Measurements from ENCODE around the gene TRAPPC5. TPM values are rescaled to one million over a fixed set of nuclear protein-coding genes. Genes with fewer than 3 reads are reported as not detected.

The TRAPPC5 gene
- total and polyA plus RNA-seq, 4 donors: 29.8 to 224 (median 125) TPM

DNA sequence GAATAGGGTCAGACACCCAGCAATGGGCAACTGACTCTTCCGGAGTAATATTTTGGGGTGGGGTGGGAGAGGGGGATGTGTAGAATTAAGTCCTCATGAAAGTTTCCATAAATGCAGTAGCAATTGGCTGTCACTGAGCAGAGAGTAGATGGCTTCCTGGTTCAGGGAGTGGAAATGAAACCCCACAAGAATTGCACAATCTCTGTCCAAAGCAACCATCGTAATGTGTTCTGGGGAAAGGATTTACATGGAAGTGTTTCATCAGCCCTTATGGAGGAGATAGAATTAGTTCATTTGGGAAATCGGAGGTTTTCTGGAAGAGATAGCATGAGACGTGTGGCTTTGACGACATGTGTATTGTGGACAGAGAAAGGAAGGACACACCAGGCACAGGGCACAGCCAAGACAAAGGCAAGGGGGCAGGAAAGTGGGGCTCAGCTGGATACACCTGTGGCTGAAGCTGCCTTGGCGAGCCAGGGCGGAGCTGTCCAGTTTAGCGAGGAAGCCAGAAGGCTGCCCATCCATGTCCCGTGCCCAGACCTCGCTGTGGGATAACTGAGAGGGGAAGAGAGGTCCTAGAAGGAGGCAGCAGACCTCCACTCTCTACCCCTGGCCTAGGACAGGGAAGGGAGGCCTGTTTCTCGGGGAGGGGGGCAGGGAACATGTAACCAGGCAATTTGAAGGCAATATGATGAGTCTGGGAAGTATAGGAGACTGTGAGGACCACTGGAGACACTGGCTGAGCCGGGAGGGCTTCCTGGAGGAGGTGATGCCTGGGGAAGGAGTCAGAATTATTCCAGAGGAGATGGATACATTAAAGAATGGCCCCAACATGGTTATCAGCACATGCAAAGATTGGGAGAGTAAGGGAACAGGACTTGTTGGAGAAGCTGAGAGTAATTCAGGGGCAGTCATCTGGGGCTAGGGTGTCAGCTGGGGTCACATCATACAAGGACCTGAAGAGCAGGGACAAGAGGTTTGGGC, 53.9 kb downstream of the TRAPPC5 start:
- WGBS, 2 donors: 40 to 45% methylated on average over 12 of the region's 12 CpGs
- no peaks in the 10 kb centered on the region for H3K36me3 ChIP-seq (ENCODE audit: control insufficient read depth in 4 of 4, insufficient read depth in 4 of 4, low read length in 4 of 4)
- H3K27ac ChIP-seq (ENCODE audit: low read depth in 1 of 2, low read length in 1 of 2): no peak overlapping the region
- H3K27me3 ChIP-seq (ENCODE audit: control insufficient read depth in 3 of 3, insufficient read depth in 3 of 3, low read length in 2 of 3): peaks cover 0 to 29% (median 15%) of the 10 kb centered on the region in 3 donors
- ATAC-seq (ENCODE audit: insufficient read depth, low FRiP score) (peak; percentile 56), DNase-seq (peak in 2 of 3 donors; percentile 8 to 35)
- H3K9ac ChIP-seq (ENCODE audit: insufficient read depth in 1 of 2, low read length in 2 of 2): no peak overlapping the region
- H3K4me1 ChIP-seq (ENCODE audit: control insufficient read depth in 5 of 5, insufficient read depth in 5 of 5, low read length in 5 of 5): peaks cover 0 to 8% (median 0%) of the 10 kb centered on the region in 5 donors
- no peak overlapping the region for H3K4me3 ChIP-seq
- peaks cover 0 to 3% (median 0%) of the 10 kb centered on the region in 4 donors for H3K9me3 ChIP-seq (ENCODE audit: control insufficient read depth in 4 of 4, insufficient read depth in 3 of 4, low read length in 3 of 4)
- TF ChIP-seq, protein P1, sequence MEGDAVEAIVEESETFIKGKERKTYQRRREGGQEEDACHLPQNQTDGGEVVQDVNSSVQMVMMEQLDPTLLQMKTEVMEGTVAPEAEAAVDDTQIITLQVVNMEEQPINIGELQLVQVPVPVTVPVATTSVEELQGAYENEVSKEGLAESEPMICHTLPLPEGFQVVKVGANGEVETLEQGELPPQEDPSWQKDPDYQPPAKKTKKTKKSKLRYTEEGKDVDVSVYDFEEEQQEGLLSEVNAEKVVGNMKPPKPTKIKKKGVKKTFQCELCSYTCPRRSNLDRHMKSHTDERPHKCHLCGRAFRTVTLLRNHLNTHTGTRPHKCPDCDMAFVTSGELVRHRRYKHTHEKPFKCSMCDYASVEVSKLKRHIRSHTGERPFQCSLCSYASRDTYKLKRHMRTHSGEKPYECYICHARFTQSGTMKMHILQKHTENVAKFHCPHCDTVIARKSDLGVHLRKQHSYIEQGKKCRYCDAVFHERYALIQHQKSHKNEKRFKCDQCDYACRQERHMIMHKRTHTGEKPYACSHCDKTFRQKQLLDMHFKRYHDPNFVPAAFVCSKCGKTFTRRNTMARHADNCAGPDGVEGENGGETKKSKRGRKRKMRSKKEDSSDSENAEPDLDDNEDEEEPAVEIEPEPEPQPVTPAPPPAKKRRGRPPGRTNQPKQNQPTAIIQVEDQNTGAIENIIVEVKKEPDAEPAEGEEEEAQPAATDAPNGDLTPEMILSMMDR (IDR thresholded peaks at IDR 0.05; ENCODE audit: control extremely low read depth, extremely low read depth): no peak

- DNase-seq (no peak), ATAC-seq (ENCODE audit: insufficient read depth, low FRiP score) (no peak)
- H3K9ac ChIP-seq (ENCODE audit: insufficient read depth in 1 of 2, low read length in 2 of 2): no peak overlapping the region
- WGBS, 2 donors: 63 to 78% methylated on average over 1 of the region's 1 CpG
- no peak overlapping the region for H3K4me3 ChIP-seq
- no peaks in the 10 kb centered on the region for H3K36me3 ChIP-seq (ENCODE audit: control insufficient read depth in 4 of 4, insufficient read depth in 4 of 4, low read length in 4 of 4)
- H3K27ac ChIP-seq (ENCODE audit: low read depth in 1 of 2, low read length in 1 of 2): no peak overlapping the region
- peaks cover 0 to 2% (median 0%) of the 10 kb centered on the region in 4 donors for H3K9me3 ChIP-seq (ENCODE audit: control insufficient read depth in 4 of 4, insufficient read depth in 3 of 4, low read length in 3 of 4)
- no peaks in the 10 kb centered on the region for H3K4me1 ChIP-seq (ENCODE audit: control insufficient read depth in 5 of 5, insufficient read depth in 5 of 5, low read length in 5 of 5)
- peaks cover 0 to 18% (median 11%) of the 10 kb centered on the region in 3 donors for H3K27me3 ChIP-seq (ENCODE audit: control insufficient read depth in 3 of 3, insufficient read depth in 3 of 3, low read length in 2 of 3)
- TF ChIP-seq, protein P1 (IDR thresholded peaks at IDR 0.05; ENCODE audit: control extremely low read depth, extremely low read depth): no peak
Measured at GRCh38 chr19:7736148-7736547, 55.5 kb downstream of the TRAPPC5 start.

GRCh38 chr19:7737215-7737614, 56.6 kb downstream of the TRAPPC5 start:
- H3K9ac ChIP-seq (ENCODE audit: insufficient read depth in 1 of 2, low read length in 2 of 2): no peak overlapping the region
- ATAC-seq (ENCODE audit: insufficient read depth, low FRiP score) (no peak), DNase-seq (no peak)
- peaks cover 0 to 2% (median 0%) of the 10 kb centered on the region in 4 donors for H3K9me3 ChIP-seq (ENCODE audit: control insufficient read depth in 4 of 4, insufficient read depth in 3 of 4, low read length in 3 of 4)
- 87 to 88% methylated on average over 11 of the region's 11 CpGs for WGBS, 2 donors
- TF ChIP-seq, protein P1 (IDR thresholded peaks at IDR 0.05; ENCODE audit: control extremely low read depth, extremely low read depth): no peak
- no peak overlapping the region for H3K27ac ChIP-seq (ENCODE audit: low read depth in 1 of 2, low read length in 1 of 2)
- peaks cover 0 to 8% (median 3%) of the 10 kb centered on the region in 3 donors for H3K27me3 ChIP-seq (ENCODE audit: control insufficient read depth in 3 of 3, insufficient read depth in 3 of 3, low read length in 2 of 3)
- H3K4me1 ChIP-seq (ENCODE audit: control insufficient read depth in 5 of 5, insufficient read depth in 5 of 5, low read length in 5 of 5): no peaks in the 10 kb centered on the region
- H3K36me3 ChIP-seq (ENCODE audit: control insufficient read depth in 4 of 4, insufficient read depth in 4 of 4, low read length in 4 of 4): no peaks in the 10 kb centered on the region
- H3K4me3 ChIP-seq: no peak overlapping the region

Other genes with a start within 250 kb of the TRAPPC5 start
- 10 to 100 TPM in 1 of 2 donors, 1 to 10 TPM in 1; 4.1 to 10.3 TPM for gene PEX11G, start 191.8 kb upstream of the TRAPPC5 start, total RNA-seq
- 10 to 100 TPM in 1 of 2 donors, 1 to 10 TPM in 1; 4.7 to 11.1 TPM for gene PEX11G, start 191.8 kb upstream of the TRAPPC5 start, polyA plus RNA-seq
- 10 to 100 TPM; 25.2 to 44.1 TPM for gene ZNF358, start 164.7 kb upstream of the TRAPPC5 start, total RNA-seq
- 10 to 100 TPM; 24.2 to 71.8 TPM for gene ZNF358, start 164.7 kb upstream of the TRAPPC5 start, polyA plus RNA-seq
- 10 to 100 TPM; 11.6 to 65.3 TPM for gene MCOLN1, start 158.2 kb upstream of the TRAPPC5 start, total RNA-seq
- 10 to 100 TPM; 54.4 to 68.1 TPM for gene MCOLN1, start 158.2 kb upstream of the TRAPPC5 start, polyA plus RNA-seq
- 100 to 1,000 TPM in 1 of 2 donors, 10 to 100 TPM in 1; 41.8 to 267 TPM for gene PNPLA6, start 145.1 kb upstream of the TRAPPC5 start, total RNA-seq
- 100 to 1,000 TPM in 1 of 2 donors, 10 to 100 TPM in 1; 89.9 to 154 TPM for gene PNPLA6, start 145.1 kb upstream of the TRAPPC5 start, polyA plus RNA-seq
- 10 to 100 TPM; 18.3 to 30.4 TPM for gene CAMSAP3, start 85.0 kb upstream of the TRAPPC5 start, total RNA-seq
- 10 to 100 TPM in 1 of 2 donors, 1 to 10 TPM in 1; 9.2 to 20.0 TPM for gene CAMSAP3, start 85.0 kb upstream of the TRAPPC5 start, polyA plus RNA-seq
- gene XAB2, start 51.3 kb upstream of the TRAPPC5 start, total RNA-seq: 10 to 100 TPM; 37.2 to 41.4 TPM
- 10 to 100 TPM; 34.1 to 48.3 TPM for gene XAB2, start 51.3 kb upstream of the TRAPPC5 start, polyA plus RNA-seq
- 100 to 1,000 TPM in 1 of 2 donors, 10 to 100 TPM in 1; 26.9 to 116 TPM for gene PET100, start 51.0 kb upstream of the TRAPPC5 start, total RNA-seq
- gene PET100, start 51.0 kb upstream of the TRAPPC5 start, polyA plus RNA-seq: 100 to 1,000 TPM in 1 of 2 donors, 10 to 100 TPM in 1; 60.5 to 383 TPM
- 1 to 10 TPM in 1 of 2 donors, under 1 TPM in 1; 0.60 to 2.1 TPM for gene PCP2, start 47.1 kb upstream of the TRAPPC5 start, total RNA-seq
- 1 to 10 TPM; 1.8 to 4.4 TPM for gene PCP2, start 47.1 kb upstream of the TRAPPC5 start, polyA plus RNA-seq
- 100 to 1,000 TPM in 1 of 2 donors, 10 to 100 TPM in 1; 80.3 to 248 TPM for gene STXBP2, start 43.7 kb upstream of the TRAPPC5 start, total RNA-seq
- gene STXBP2, start 43.7 kb upstream of the TRAPPC5 start, polyA plus RNA-seq: 100 to 1,000 TPM; 142 to 455 TPM
- 10 to 100 TPM in 1 of 2 donors, 1 to 10 TPM in 1; 2.9 to 42.6 TPM for gene RETN, start 11.8 kb upstream of the TRAPPC5 start, total RNA-seq
- 1,000 to 10,000 TPM in 1 of 2 donors, 10 to 100 TPM in 1; 73.9 to 1,168 TPM for gene RETN, start 11.8 kb upstream of the TRAPPC5 start, polyA plus RNA-seq
- gene MCEMP1, start 3.7 kb upstream of the TRAPPC5 start, total RNA-seq: 10 to 100 TPM in 1 of 2 donors, 1 to 10 TPM in 1; 2.5 to 68.4 TPM
- gene MCEMP1, start 3.7 kb upstream of the TRAPPC5 start, polyA plus RNA-seq: 100 to 1,000 TPM in 1 of 2 donors, 10 to 100 TPM in 1; 31.9 to 298 TPM
- gene FCER2, start 21.3 kb downstream of the TRAPPC5 start, total RNA-seq: under 1 TPM; 0.37 to 0.43 TPM
- gene FCER2, start 21.3 kb downstream of the TRAPPC5 start, polyA plus RNA-seq: 1 to 10 TPM in 1 of 2 donors, under 1 TPM in 1; 0.47 to 1.2 TPM
- under 1 TPM in 1 of 2 donors, not detected in 1; 0.43 TPM for gene CLEC4G, start 51.3 kb downstream of the TRAPPC5 start, total RNA-seq
- gene CLEC4G, start 51.3 kb downstream of the TRAPPC5 start, polyA plus RNA-seq: under 1 TPM; 0.31 to 0.96 TPM
- gene CD209, start 66.7 kb downstream of the TRAPPC5 start, total RNA-seq: 1 to 10 TPM; 2.0 to 3.3 TPM
- 1 to 10 TPM in 1 of 2 donors, under 1 TPM in 1; 0.57 to 1.6 TPM for gene CD209, start 66.7 kb downstream of the TRAPPC5 start, polyA plus RNA-seq
- gene CLEC4M, start 82.4 kb downstream of the TRAPPC5 start, total RNA-seq: 1 to 10 TPM in 1 of 2 donors, under 1 TPM in 1; 0.34 to 1.2 TPM
- 1 to 10 TPM in 1 of 2 donors, under 1 TPM in 1; 0.26 to 2.5 TPM for gene CLEC4M, start 82.4 kb downstream of the TRAPPC5 start, polyA plus RNA-seq
- 10 to 100 TPM; 10.7 to 18.6 TPM for gene EVI5L, start 149.4 kb downstream of the TRAPPC5 start, total RNA-seq
- gene EVI5L, start 149.4 kb downstream of the TRAPPC5 start, polyA plus RNA-seq: 10 to 100 TPM; 12.3 to 12.9 TPM
- gene PRR36, start 193.6 kb downstream of the TRAPPC5 start, total RNA-seq: 1 to 10 TPM; 1.3 to 3.4 TPM
- gene PRR36, start 193.6 kb downstream of the TRAPPC5 start, polyA plus RNA-seq: under 1 TPM; 0.30 to 0.89 TPM
- 1 to 10 TPM; 5.9 to 8.6 TPM for gene LRRC8E, start 207.7 kb downstream of the TRAPPC5 start, total RNA-seq
- gene LRRC8E, start 207.7 kb downstream of the TRAPPC5 start, polyA plus RNA-seq: 1 to 10 TPM; 3.7 to 4.6 TPM
- 10 to 100 TPM; 17.8 to 28.7 TPM for gene MAP2K7, start 223.0 kb downstream of the TRAPPC5 start, total RNA-seq
- 10 to 100 TPM; 18.1 to 41.7 TPM for gene MAP2K7, start 223.0 kb downstream of the TRAPPC5 start, polyA plus RNA-seq
- gene TGFBR3L, start 234.0 kb downstream of the TRAPPC5 start, total RNA-seq: under 1 TPM in 1 of 2 donors, not detected in 1; 0.77 TPM
- gene TGFBR3L, start 234.0 kb downstream of the TRAPPC5 start, polyA plus RNA-seq: under 1 TPM in 1 of 2 donors, not detected in 1; 0.25 TPM
- gene SNAPC2, start 239.5 kb downstream of the TRAPPC5 start, total RNA-seq: 10 to 100 TPM in 1 of 2 donors, 1 to 10 TPM in 1; 7.6 to 32.1 TPM
- gene SNAPC2, start 239.5 kb downstream of the TRAPPC5 start, polyA plus RNA-seq: 10 to 100 TPM; 19.2 to 23.0 TPM
- 10 to 100 TPM in 1 of 2 donors, 1 to 10 TPM in 1; 4.3 to 25.9 TPM for gene CTXN1, start 245.3 kb downstream of the TRAPPC5 start, total RNA-seq
- 1 to 10 TPM; 6.5 to 7.2 TPM for gene CTXN1, start 245.3 kb downstream of the TRAPPC5 start, polyA plus RNA-seq

All from lung (tissue), 12 donors.